HG02938 (cell line): ENCODE results near the gene KPNA4.

ENCODE experiments used
- ATAC-seq: cut with Tn5 transposase; IDR thresholded peaks from one replicate; pipeline ENCODE4 v1.9.1; 2021; ENCODE audit warnings: mild to moderate bottlenecking, moderate library complexity; ENCODE audit not compliant: unreplicated experiment

KPNA4 gene

GRCh38 chr3:160498202-160498601 is 67.2 kb downstream of the KPNA4 start:
- no peak for ATAC-seq

DNA sequence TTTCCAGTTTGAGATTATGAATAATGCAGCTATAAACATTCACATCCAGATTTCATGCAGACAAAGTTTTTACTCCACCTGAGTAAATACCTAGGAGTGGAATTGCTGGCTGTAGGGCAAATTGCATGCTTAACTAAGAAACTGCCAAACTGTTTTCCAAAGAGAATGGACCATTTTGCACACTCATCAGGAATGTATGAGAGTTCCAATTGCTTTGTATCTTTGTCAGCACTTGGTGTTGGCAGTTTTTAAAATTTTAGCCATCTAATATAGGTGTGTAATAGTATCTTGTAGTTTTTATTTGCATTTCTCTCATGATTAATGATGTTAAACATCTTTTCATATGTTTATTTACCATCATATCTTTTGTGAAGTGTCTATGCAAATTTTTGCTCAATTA is 75.2 kb downstream of the KPNA4 start:
- ATAC-seq: no peak

DNA sequence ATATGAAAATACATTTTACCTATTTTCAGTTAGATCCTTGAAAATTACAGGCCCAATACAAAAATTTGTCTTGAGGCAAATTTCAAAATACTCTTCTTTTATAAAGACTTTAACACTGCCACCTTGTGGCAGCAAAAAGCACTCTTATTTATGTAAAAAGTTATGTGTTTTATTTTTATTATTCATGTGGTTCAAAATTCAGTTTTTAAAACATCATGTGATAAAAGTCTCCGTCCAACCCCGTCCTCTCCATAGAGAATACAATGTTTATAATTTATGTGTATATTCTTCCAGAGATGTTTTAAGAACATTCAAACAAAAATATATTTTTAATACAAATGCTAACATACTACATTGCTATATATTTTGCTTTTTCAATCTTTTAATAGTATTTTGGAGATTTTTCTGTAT is 78.9 kb downstream of the KPNA4 start:
- ATAC-seq: no peak

DNA sequence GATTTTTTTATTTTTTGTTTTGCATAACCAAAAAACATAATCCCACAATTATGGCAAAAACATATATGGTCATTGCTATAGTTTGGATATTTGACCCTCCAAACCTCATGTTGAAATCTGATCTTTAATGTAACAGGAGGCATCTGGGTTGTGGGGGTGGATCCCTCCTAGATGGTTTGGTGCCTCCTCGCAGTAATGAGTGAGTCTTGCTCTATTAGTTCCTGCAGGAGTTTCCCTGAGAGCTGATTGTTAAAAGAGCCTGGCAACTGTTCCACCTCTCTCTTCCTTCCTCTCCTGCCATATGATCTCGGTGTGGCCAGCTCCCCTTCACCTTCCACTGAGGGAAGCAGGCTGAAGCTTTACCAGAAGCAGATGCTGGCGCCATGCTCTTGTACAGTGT is 82.6 kb downstream of the KPNA4 start:
- ATAC-seq: no peak

DNA sequence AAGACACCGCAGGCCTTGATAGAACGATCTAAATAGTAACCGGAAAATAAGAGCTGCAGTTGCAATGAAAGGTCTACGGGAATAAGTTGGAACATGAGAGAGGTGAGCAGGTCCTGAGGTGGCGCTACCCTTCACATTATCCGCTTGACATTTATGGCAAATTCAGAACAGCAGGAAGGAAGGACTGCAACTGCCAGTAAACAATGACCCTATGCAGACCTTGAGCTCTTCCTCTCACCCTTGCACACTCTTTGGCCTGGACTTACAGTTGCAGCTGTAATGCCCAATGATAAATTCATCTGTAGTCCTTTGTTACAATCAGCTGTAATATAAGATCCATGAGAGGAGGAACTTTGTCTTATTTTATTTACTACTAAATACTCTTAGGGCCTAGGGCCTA is 83.5 kb downstream of the KPNA4 start:
- no peak for ATAC-seq

- no peak for ATAC-seq
Observed at GRCh38 chr3:160480931-160481330, 84.4 kb downstream of the KPNA4 start.

GRCh38 chr3:160479376-160479775 is 86.0 kb downstream of the KPNA4 start:
- no peak for ATAC-seq

DNA sequence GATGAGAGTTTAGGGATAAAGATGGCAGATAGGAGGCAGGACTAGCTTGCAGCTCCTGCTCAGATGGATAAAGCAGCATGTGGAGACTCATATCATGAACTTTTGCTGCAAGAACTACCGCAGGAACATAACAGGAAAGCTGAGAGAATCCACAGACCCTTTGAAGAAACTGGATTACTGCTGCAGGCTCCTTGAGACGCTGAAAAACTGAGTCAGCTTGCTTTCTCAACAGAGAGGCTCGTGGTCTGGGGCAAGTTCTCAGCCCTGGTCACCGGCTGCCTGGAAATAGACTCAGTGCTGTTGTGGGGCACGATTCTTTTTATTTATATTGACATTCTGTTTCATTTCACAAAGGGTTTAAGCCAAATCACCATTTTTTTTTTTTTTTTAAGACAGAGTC is 87.0 kb downstream of the KPNA4 start:
- no peak for ATAC-seq

DNA sequence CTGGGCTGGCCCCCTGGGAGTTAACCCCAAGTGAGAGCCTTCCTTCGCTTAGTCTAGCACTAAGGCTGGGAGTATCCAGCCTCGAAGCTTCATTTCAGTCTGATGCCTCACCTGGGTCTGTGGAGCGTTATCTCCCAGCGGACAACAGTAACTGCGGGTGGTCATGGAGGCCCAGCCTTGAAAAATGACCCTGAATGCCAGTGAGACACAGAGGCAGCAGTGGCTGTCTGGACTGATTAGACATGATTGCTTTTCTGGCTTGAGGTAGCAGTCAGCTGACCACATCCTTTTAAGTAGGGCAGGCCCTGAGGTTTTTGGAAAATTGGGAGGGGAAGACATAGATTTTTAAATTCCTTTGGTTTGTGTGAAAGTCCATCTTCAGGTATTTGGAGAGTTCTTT is 87.6 kb downstream of the KPNA4 start:
- ATAC-seq: no peak

GRCh38 chr3:160475884-160476283 is 89.5 kb downstream of the KPNA4 start:
- ATAC-seq: no peak

DNA sequence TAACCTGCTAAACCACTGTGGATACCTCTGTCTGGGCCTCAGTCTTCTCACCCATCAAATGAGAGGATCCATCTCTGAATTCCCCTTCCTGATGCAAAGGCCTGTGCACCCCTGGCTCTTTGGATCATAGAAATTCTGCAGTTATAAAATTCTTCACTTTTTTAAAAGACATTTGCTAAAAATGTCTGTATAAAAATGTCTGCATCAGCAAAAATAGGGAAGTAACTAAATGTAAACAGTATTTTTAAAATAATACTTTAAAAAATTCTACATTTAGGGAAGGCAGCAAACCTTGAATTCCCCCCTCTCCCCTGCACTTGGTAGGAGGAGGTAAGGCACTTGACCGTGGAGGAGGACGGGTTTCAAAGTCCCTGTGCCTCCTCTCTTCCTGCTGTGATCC is 90.2 kb downstream of the KPNA4 start:
- ATAC-seq: no peak

DNA sequence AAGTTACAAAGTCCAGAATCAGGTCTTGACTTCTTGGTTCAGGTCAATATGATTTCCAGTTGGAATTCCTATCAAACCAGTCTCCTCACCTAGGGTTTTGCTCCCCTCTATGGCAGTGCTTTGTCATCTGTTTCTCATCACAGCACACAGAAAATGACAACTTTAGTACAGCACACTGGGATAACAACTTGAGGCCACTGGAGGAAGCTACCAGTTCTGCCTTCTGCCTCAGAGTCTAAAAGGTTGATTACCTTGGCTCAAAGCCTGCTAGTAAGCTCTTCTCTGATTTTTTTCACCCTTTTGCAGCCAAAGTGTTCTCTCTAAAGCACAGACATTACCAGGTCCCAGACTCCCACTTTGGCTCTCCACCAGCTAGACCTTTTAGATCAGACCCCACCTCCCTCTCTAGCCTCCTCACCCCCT is 90.9 kb downstream of the KPNA4 start:
- no peak for ATAC-seq

- no peak for ATAC-seq
Observed at GRCh38 chr3:160473978-160474377, 91.4 kb downstream of the KPNA4 start.

DNA sequence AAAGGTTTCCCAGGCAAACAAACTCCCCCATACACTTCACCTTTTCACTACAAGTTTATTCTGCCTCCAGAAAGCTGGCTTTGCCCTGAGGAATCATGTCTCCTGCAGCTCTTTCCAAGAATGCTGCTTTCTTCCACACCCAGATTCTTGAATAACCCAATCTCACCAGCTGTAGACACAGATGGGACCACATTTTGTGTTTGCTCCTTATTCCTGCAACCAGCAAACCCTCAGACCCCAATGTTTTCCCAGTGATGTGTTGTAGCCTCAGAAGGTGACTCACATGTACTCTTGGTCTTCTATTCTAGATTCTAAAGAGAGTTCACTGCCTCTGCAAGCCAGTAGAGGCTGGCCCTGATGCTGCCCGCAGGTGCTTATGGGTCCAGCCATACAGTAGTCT is 92.2 kb downstream of the KPNA4 start:
- ATAC-seq: no peak

DNA sequence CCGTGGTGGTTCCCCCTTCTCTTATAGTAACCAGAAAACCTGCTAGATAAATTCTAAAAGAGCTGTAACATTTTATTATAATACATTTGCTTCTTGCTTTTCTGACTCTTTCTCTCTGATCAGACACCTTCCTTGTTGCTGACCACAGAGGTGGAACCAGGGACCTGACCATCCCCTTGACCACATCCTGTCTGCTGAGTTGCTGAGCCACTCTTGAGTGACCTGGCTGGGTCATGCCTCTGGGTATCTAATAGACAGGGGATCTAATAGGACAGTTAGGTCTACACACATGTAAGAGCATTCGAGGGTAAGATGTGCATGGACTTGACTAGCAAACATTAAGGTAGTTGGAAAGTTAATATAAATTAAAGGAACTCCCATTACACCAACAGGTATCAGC is 93.0 kb downstream of the KPNA4 start:
- no peak for ATAC-seq

- no peak for ATAC-seq
Observed at GRCh38 chr3:160471892-160472291, 93.5 kb downstream of the KPNA4 start.

GRCh38 chr3:160470181-160470580 is 95.2 kb downstream of the KPNA4 start:
- ATAC-seq: no peak

- ATAC-seq: no peak
Observed at GRCh38 chr3:160464971-160465370, 100.4 kb downstream of the KPNA4 start.

DNA sequence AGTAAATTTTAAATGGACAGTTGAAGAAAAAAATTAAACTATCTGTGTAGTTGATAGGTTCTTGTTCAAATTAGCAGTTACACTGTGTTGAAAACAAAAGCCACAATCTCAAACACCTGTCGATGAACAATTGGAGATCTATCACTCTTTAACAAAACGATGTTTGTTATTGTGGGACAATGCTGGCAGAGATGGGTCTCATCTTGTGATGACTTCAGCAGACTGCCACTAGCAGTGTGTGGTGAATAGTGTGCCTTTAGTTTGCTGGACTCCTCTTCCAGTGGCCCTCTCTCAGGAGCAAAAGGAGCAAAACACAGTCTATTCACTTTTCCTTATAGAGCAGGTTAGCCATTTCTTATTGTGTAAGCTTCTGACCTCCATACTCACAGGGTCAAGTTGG is 101.0 kb downstream of the KPNA4 start:
- no peak for ATAC-seq

DNA sequence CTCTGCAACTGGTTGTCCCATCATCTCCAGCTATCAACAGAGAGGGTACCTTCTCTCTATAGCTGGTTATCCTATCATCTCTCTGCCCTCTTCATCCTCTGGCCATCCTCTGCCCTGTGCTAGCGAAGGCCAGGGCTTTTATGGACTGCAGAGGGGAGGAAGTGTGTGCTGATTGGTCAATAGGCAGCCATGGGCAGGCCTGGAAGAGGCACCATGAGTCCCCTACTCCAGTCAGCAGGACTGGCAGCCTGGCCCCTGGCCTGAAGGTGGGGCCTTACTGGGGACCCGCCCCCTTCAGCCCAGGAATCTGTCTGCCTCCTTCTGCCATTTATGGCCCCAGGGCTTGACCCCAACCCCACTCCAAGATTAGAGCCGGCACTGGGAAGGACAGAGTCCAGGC is 105.3 kb downstream of the KPNA4 start:
- no peak for ATAC-seq

GRCh38 chr3:160459450-160459970 is 105.9 kb downstream of the KPNA4 start:
- ATAC-seq: no peak

- ATAC-seq: no peak
Observed at GRCh38 chr3:160458151-160458550, 107.2 kb downstream of the KPNA4 start.

GRCh38 chr3:160455846-160456245 is 109.5 kb downstream of the KPNA4 start:
- ATAC-seq: no peak

GRCh38 chr3:160454995-160455394 is 110.4 kb downstream of the KPNA4 start:
- ATAC-seq: no peak
